Measurements from ENCODE around the gene PLCL2.

GRCh38 chr3:16900779-16901440 lies 16.2 kb downstream of the PLCL2 start:
- TF ChIP-seq CTCF (IDR thresholded peaks at IDR 0.05) (no peak), POLR2A (IDR thresholded peaks at IDR 0.05) (no peak)
